Peyer's patch (tissue), 4 donors: ENCODE measurements around the gene CLEC16A.

Experiments used
- POLR2A ChIP-seq, 2 donors: fragments of 450-650 bp; IDR thresholded peaks; one replicate each; pipeline ENCODE4 v1.5.1; 2017; ENCODE audit warnings: antibody characterized with exemption in 2 of 2, mild to moderate bottlenecking in 2 of 2, moderate library complexity in 2 of 2
- TF ChIP-seq, protein P1 (sequence below), 6 experiments: fragments of 450-650 bp in 4 of 6; fragments of 200-600 bp in 2 of 6; sonication (generic) in 1 of 6; IDR thresholded peaks; one replicate each; pipeline ENCODE4 v1.5.1; 2017 to 2019; ENCODE audit warnings: antibody characterized with exemption in 6 of 6, mild to moderate bottlenecking in 3 of 6, moderate library complexity in 1 of 6

DNA sequence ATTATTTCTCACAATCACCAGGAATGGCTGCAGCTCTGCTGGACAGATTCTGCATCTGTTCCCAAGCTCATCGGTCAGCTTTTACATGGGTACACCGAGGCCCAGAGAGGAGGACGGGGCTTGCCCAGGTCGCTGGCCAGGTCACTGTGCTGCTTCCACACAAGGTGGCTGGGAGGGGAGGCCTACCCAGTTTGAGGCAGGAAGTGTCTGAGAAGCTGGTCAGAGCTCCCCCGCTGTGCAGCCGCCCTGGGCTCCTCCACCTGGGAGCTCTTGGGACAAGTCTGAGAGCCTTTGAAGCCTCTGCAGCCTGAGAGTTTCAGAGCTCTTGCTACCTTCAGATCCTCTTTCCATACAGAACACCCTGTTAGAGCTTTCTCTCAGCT, 143.3 kb downstream of the CLEC16A start:
- TF ChIP-seq, protein P1, sequence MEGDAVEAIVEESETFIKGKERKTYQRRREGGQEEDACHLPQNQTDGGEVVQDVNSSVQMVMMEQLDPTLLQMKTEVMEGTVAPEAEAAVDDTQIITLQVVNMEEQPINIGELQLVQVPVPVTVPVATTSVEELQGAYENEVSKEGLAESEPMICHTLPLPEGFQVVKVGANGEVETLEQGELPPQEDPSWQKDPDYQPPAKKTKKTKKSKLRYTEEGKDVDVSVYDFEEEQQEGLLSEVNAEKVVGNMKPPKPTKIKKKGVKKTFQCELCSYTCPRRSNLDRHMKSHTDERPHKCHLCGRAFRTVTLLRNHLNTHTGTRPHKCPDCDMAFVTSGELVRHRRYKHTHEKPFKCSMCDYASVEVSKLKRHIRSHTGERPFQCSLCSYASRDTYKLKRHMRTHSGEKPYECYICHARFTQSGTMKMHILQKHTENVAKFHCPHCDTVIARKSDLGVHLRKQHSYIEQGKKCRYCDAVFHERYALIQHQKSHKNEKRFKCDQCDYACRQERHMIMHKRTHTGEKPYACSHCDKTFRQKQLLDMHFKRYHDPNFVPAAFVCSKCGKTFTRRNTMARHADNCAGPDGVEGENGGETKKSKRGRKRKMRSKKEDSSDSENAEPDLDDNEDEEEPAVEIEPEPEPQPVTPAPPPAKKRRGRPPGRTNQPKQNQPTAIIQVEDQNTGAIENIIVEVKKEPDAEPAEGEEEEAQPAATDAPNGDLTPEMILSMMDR (IDR thresholded peaks at IDR 0.05): no peak
- no peak for TF ChIP-seq POLR2A (IDR thresholded peaks at IDR 0.05)
